ENCODE data around the gene NBDY.
"Not testable (repeated sequence)": the region's sequence is repeated elsewhere in the genome, so short reads cannot be mapped to it uniquely, and the experiment has no call there.

Gene NBDY

DNA sequence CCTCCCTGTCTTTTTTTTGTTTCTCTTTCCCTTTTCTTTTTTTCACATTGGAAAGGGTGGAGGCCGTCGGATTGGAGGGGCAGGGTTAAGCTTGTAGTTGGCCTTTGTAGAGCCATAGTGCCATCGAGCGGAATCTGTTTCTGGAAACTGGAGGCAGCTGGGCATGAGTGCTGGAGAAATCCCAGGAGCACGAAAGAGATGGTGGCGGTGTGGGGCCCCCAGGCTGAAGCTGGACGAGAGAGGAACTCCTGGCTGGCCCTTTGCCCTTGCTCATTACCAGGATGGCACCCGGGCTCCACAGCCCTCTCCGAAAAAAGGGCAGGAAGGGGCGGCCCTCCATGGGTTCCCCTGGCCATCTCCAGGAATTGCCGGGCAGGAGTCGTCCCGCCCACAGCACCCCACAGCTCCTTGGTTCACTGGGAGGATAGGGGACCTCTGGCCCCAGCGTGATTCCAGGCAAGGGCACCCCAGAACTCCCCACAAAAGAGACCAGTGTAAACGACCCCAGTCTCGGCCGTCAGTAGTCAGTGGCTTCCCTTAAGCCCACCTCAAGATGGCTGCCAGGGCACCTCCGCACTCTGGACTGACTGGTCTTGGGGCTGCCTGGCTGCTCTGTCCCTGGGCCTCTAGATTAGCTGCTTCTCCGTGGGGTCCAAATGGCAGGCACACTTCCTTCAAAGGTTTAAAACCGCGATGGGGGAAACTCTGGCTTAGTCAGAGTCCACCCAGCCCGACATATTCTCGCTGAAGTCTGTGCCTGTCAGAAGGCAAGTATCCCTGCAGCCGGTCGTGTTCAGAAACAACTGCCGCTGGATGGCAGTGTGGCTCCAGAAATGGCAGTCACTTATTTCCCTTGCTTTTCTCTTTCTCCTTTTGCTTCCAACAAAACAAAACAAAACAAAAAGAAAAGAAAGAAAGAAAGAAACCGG is 74.1 kb downstream of the NBDY start:
- DNase-seq = peak; percentile 73

DNA sequence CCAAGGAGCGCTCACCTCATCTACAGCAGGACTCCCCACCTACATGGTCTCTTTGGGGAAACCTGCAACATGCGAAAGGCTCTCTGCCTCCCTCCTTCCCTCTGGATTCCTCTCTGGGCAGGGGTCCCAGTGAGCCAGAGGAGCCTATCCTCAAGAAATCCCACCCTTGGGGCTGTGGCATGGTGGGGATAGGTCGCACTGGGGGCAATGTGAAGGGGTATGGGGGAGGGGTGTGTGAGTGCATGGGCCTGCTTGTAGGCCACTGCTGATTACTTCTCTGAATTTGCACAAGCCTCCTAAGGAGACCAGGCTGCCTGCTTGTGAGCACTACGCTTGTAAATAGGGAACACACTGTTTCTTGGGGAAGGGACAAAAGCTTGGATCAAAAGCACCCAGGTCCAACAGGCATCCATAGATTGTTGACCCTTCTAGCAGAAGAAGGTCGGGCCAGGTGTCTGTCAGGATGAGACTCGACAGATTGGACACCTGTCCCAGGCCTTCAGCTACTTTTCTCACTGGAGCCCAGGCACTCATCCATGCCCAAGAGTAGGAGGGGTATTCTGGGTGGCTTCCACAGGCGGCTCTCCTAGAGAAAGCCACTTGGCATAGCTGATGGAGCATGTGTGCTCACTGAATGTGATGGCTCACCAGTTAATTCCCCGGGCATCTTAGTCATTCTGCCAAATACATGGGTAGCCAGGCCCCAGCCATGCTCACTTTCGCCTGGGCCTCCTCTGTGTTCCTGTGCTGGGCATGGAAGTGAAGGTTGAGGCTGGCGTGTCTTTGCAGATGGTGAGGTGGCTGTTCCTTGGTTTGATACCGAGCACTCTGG is 75.0 kb downstream of the NBDY start:
- DNase-seq = no peak

DNA sequence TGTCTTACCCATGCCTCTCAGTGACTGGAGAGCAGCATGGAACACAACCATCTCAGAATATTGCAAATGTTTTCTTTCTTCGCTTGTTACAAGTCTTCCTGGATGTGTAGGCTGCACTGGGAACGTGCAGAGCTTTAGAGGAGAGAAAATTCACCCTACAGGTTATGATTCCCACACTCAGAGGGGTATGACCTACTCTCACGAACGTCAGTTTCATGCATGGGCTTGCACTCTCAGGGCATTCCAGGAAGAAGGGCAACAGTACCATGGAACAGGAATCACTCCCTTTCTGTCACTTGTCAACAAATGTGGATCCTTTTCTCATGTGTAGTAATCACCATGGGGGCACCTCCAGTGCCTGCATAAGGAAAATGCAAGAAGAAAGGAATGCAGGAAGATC is 75.8 kb downstream of the NBDY start:
- no peak for DNase-seq

DNA sequence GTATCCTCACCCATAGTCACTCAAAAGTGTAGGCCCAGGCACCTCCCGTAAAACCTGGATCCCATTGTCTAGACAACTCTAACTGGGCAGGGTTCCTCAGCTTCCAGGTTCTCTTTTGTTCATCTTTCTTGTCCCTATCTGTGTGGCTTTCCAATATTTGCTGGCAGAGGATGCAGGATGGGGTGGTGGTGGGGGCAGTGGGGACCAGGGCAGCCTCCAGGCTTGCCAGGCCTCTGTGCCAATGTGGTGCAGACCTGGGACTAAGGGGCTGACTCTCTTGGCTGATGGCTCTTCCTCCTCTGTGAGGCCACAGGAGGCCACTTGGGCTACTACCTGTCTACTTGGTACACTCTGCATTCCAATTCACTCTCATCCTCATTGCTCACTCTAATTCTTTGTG is 76.4 kb downstream of the NBDY start:
- no peak for DNase-seq

DNA sequence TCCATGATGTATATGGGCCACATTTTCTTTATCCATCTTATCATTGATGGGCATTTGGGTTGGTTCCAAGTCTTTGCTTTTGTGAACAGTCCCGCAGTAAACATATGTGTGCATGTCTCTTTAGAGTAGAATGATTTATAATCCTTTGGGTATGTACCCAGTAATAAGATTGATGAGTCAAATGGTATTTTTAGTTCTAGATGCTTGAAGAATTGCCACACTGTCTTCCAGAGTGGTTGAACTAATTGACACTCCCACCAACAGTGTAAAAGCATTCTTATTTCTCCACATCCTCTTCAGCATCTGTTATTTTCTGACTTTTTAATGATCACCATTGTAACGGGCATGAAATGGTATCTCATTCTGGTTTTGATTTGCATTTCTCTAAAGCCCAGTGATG is 77.1 kb downstream of the NBDY start:
- not testable (repeated sequence) for DNase-seq

DNA sequence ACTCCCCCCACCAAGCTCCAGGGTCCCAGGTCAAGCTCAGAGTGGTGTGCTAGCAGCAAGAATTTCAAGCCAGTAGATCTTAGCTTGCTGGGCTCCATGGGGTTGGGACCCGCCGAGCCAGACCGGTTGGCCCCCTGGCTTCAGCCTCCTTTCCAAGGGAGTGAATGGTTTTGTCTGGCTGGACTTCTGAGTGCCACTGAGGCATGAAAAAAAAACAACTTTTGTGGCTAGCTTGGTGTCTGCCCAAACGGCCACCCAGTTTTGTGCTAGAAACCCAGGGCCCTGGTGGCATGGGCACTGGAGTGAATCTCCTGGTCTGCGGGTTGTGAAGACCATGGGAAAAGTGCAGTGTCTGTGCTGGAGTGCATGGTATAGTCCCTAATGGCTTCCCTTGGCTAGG is 82.6 kb downstream of the NBDY start:
- no peak for DNase-seq

DNA sequence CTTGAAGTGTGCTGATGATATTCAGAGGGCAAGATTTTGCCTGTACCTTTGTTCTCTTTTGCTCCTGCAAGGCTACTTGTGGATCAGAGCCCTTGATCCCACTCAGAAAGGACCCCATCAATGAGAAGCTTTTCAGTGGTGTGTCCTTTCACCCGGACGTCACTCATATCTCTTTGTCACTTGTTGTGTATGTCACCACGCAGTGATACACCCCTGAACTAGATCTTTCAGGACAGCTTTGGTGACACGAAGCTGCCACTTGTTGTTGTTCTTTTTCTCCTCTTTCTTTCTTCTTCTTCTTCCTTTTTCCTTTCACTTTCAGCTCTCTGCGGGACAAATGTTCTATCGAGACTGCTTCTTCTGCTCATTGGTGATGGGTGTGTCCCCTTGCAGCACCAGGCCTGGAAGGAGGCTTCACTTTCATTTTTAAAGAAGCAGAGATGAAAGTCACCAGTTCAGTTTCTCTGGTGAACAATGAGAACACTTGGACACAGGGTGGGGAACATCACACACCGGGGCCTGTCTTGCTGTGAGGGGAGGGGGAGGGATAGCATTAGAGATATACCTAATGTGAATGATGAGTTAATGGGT is 83.6 kb downstream of the NBDY start:
- no peak for DNase-seq

DNA sequence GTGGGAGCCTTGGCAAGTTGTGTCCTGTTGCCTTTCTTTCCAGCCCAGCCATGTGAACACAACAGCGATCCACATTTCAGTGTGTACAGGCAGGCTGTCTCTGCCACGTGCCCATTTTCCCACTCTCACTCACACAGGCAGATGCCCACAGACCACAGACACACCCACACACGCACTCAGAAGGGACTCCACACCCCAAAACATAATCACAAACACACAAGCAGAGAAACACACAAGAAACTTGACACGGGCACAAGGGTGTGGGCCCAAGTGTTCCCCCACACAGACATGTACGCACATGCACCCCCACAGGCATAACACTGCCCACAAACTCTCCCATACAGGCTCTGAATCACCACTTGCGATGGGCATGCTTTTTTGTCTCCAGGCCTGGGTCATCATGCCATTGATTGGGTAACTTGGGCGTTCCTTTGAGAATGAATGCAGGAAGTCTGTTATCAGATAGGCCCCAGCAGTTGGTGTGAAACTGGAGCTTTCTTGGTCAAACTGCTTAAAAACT is 84.3 kb downstream of the NBDY start:
- DNase-seq = no peak

DNA sequence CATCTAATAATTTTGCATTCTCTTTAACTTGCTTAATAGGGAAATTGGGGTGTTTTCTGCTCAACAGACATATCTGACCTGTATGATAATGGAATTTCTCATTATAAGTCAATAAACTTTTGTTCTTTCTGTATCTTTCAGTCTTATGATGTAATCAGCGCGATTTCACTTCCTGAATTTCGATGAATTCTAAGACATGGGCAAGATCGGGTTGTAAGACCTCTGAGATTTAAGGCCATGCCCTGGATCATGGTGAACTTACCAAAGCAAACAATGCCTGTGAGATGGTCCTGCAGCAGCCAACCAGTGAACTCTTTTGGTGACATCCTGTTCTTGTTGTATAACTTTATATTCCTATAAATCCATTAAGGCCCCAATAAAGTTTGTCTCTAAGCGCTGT is 88.1 kb downstream of the NBDY start:
- DNase-seq = no peak

DNA sequence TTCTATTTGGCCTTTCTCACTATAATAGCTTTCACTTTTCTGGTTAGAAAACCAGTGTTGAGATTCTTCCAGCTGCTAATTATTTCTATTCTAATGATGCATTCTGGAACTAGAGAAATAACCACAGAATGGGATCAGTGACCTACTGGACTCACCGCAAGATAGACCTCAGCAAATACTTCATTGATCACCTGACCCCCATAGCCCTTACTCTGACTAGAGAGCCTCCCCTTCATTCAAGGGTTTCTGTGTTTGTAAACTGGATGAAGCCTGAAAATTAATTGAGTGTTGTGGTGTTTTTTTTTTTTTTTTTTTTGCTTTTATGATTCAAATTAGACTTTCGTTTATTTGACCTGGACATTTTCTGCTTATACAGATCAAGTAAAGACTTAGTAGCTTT is 97.0 kb downstream of the NBDY start:
- no peak for DNase-seq

DNA sequence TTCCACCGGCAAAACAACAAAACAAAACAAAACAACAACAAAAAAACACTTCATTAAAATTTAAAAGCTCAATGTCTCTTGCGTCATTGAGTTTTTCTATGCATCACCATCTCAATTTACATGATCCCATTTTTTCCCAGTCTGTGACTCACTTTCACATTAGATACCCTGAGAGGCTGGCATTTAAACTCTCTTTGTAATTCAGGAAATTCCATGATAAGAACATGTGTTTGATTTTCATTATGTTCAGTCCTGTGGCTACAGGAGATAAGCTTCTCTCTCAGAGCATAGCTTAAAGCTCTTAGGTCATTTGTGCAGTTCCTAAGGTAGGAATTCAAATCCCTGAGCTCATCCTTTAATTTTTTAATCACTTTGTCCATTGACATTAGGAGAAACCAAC is 104.6 kb downstream of the NBDY start:
- DNase-seq = no peak

DNA sequence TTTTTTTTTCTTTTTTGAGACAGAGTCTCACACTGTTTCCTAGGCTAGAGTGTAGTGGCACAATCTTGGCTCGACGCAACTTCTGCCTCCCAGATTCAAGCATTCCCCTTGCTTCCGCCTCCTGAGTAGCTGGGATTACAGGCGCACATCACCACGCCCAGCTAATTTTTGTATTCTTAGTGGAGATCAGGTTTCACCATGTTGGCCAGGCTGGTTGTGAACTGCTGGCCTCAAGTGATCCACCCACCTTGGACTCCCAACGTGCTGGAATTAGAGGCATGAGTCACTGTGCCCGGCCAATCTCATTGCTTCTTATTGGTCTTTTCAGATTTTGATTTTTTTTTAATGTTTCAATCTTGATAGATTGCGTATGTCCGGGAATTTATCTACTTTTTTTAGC is 124.4 kb downstream of the NBDY start:
- no peak for DNase-seq

DNA sequence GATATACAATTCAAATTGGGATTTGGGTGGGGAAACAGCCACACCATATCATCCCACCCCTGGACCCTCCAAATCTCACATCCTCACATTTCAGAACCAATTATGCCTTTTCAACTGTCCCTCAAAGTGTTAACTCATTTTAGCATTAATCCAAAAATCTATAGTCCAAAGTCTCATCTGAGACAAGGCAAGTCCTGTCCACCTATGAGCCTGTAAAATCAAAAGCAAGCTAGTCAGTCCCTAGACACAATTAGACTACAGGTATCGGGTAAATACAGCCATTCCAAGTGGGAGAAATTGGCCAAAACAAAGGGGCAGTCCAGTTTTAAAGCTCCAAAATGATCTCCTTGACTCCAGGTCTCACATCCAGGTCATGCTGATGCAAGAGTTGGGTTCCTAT is 128.0 kb downstream of the NBDY start:
- DNase-seq = no peak

DNA sequence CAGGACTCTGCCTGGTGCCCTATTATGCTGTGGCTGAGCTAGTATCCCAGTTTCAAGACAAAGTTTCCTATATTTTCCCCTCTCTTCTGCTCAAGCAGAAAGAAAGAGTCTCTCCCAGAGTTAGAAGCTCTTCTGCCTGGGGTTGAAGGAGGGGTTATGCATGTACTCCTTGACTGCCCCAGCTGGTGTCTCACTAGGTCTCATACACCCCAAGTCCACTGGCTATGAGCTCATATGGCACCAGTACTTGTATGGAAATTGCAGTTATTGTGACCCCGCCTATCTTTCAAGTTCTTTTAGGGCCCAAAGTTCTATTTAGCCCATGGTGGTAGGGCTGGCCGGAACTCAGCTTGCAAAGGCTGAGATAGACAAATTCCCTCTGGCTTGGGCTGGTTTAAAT is 131.8 kb downstream of the NBDY start:
- DNase-seq = no peak

All from activated gamma-delta T cell treated with Interleukin-2 at 50 U/mL for 16 hours (primary cell).